GM21381 (cell line): ENCODE data around the gene EXOC6B.

Experiments used
- ATAC-seq: cut with Tn5 transposase; IDR thresholded peaks from one replicate; pipeline ENCODE4 v1.9.1; 2021; ENCODE audit warnings: mild to moderate bottlenecking, moderate library complexity; ENCODE audit not compliant: unreplicated experiment

Gene EXOC6B

DNA sequence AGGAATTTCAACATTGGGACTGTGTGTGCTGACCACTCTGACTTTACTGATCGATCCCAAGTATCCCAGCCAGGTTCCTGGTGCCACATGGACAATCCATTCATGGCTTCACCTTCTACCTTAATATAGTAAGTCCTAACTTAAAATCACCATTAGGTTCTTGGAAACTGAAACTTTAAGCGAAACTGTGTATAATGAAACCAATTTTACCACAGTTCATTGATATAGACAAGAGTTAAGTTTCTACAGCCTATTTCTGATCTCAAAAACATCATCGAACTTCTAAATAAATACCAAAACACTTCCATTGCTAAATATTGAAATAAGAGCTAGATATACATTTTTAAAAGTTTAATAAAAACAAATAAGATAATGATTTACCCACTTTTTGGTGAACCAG, 4.4 kb upstream of the EXOC6B start:
- peak; percentile 35 for ATAC-seq

DNA sequence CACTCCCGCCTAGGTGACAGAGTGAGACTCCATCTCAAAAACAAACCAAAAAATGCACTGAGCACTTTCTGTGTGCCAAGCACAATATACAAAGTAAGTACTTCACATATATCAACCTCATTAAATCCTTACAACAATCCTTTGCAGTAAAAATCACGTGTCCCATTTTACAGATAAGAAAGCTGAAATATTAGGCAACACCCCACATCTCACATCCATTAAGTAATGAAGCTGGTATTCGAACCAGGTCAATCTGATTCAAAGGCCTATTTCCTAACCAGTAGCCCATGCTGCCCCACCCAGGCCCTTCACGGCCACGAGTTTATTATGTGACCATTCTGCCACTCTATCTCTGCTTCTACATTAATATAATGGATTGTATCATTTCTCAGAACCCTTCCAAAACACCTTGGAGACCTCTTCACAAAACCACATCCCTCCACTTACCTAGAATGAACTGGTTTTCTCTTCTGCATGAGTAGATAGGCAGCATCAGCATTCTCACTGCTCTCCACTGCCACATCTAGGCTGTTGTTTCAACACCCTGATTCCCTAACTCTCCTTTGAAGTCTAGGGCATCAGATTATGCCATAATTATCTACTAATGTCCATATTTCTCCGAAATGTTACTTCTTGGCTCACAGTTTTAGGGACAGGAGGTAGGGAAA, 3.1 kb upstream of the EXOC6B start:
- no peak for ATAC-seq

DNA sequence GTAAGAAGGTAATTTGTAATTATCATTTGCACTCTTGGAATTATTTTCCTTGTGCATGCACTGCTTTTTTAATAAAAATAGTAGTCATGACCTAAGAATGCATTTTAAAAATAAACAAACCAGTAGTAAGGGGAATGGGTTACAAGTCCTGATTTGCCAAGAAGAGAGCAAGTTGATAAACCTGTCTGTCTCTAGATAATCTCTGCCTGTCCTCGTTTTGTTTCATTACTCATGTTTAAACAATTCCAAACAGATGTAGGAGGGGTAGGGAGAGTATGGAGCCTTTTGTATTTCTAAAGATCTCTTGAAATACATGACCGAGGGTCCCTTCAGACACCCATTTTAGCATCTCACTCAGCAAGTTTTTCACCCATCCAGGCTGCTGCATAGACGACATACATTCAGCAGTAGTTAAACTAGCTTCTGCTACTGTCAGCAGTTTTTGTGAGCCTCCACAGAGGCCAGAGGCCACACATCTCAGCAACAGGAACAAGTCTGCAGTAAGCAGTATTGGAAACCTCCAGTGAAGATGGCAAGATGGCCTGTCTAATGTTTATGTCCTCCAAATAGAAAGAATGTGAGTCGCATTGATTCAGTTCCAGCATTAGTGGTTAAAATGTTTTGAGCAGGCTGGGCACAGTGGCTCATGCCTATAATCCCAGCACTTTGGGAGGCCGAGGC, 2.3 kb upstream of the EXOC6B start:
- no peak for ATAC-seq

DNA sequence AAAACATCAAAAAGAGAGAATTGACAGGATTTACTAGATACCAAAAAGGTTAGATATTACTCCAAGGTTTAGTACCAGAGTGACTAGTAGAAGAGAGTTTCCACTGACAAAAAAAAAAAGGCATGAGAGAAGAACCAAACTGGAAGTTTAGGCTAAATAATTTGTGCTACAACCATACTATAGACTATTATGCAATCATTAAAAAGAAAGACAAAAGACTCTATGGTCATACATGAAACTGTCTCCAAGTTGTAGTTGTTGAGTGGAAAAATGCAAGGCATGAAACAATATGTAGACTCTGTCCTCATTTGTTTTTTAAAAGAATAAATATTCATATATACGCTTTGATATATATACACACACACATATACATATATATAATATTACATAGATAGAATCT, 1.7 kb upstream of the EXOC6B start:
- no peak for ATAC-seq

DNA sequence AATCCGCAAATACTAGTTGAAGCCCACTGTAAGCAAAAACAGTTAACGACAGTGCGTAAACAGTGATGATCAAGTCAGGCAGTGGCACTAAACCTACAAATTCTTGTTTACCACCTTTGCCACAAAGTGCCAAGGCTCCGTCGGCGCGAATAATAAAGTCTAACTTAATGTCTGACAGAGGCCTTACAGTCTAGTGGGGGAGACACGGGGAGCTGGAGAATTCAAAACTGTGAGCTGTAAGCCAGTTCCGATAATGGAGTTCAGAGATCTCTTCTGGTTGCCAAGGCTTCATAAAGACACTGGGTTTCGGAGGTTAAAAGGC, 284 bp upstream of the EXOC6B start:
- no peak for ATAC-seq

DNA sequence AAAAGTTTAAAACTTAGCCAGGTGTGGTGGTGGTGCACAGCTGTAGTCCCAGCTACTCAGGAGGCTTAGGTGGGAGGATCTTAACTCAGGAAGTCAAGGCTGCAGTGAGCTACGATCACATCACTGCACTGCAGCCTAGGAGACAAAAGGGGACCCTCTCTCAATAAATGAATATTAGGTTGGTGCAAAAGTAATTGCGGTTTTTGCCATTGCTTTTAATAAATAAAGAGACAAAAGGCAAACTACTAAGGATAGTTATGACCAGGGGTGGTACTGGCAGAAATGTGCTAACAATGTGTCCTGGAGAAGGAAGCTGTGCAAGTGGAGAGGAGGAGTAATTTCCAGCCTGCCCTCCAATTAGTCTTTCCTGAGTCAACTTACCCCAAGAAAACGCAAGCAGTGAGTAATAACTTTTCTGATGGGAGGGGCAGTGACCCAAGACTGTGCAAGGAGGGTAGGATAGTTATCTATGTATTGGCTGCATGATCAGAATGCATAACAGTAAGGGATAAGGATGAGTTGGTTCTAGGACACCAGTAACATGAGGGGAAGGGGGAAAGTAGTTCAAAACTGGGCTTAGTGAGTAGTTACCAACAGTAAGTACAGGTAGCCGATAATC, 1.5 kb downstream of the EXOC6B start:
- no peak for ATAC-seq

DNA sequence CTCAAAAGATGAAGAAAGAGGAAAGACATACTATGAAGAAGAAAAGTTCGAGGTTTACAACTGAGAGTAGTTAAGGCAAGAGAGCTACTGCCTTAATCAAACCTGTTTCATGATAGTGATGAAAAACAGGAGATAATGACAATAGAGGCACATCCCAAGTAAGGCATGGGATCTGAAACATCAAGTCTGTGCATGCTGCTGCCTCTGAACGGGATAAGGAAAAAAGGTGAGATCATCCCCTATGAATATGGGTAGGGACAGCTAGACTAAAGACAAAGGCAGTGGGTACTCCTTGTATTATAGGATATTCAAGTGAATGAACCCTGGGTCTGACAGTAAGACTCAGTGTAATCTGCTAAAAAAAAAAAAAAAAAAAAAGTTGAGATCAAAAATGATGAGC, 3.0 kb downstream of the EXOC6B start:
- ATAC-seq: no peak

DNA sequence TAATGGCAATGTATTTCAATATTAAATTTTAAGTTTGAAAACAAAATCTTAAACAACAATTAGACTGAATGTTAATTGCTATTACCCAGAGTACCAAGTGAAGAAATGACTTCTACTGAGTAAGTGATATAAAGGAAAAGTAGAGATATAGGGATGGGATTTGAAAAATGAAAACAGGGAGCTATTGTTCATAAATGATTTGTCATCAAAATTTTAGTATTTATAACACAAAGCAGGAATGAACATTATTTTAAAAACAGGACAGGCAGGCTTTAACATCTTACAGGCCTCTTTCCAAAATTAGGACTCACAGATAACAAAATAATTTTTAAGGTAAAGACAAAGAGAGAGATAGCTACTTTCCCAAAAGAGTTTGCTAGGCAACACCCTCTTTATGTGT, 3.9 kb downstream of the EXOC6B start:
- no peak for ATAC-seq

DNA sequence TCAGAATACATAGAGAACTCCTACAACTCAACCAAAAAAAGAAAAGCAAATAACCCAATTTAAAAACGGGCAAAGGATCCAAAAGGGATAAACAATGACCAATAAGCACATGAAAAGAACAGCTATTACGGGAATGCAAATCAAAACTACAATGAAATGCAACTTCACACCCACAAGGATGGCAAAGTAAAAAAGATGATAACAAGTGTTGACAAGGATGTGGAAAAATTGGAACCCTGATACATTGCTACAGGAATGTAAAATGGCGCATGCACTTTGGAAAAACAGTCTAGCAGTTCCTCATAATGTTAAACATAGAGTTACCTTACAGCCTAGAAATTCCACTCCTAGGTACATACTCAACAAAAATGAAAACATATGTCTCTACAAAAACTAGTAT, 4.7 kb downstream of the EXOC6B start:
- no peak for ATAC-seq

DNA sequence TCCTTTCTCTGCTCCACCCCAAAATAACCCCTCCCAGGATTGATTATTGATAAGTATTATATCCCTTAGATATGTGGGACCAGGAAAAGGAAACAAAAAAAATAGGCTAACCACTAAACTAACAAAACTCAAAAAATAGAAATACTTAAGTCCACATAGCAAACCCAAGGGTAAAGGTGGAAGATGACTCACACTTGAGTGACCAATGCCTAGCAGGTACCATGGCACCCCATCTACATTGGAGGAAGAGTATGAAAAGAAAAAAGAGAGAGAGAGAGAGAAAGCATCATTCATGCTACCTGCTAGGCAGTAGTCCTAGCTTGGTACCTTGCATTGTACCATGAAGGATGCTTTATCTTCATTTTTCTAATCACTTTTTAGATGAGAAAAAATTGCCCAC, 6.3 kb downstream of the EXOC6B start:
- no peak for ATAC-seq

DNA sequence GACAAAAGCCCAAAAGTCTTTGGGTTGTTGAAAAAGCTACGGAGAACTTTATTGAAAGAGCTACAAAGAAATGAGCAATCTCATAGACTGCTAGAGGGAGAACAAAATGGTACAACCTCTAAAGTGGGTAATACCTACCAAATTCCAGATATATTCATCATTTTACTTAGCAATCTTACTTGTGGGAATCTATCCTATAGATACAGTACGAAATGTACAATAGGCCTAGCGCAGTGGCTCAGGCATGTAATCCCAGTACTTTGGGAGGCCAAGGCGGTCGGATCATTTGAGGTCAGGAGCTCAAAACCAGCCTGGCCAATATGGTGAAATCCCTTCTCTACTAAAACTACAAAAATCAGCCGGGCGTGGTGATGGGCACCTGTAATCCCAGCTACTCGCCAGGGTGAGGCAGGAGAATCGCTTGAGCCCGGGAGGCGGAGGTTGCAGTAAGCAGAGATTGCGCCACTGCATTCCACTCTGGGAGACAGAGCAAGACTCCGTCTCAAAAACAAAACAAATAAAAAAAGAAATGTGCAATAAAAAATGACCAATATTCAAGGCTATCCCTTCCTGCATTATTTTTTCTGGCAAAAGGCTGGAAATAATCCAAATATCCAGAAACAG, 10.1 kb downstream of the EXOC6B start:
- ATAC-seq: no peak

DNA sequence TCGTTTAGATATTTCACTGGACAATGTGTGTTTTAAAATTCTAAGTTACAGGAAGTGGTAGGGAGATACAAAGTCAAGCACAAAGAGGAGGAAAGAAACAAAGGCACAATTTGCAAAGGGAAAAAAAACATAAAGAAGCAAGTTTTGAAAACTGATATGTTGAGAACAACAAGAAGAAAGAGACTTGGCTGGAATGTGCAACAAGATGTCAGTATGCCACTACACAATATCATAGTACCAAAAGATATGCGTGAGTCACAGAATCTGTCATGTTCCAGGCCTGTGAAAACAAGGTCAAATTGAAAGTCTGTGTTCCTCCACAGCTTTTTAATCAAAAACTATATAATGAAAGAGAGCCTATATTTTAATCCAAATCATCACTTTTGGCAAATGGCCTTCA, 12.0 kb downstream of the EXOC6B start:
- ATAC-seq: no peak

DNA sequence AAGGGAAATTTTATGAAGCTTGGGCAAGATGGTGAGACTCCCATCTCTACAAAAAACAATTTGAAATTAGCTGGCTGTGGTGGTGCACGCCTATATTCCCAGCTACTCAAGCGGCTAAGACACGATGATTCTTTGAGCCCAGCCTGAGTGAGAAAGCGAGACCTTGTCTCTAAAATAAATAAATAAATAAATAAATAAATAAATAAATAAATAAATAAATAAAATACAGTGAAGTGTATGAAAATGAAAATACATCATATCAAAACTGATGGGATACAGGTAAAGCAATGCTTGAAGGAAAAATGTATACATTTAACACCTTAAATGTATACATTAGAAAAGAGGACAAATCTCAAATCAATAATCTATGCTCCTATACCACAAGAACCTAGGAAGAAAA, 15.7 kb downstream of the EXOC6B start:
- ATAC-seq: no peak

DNA sequence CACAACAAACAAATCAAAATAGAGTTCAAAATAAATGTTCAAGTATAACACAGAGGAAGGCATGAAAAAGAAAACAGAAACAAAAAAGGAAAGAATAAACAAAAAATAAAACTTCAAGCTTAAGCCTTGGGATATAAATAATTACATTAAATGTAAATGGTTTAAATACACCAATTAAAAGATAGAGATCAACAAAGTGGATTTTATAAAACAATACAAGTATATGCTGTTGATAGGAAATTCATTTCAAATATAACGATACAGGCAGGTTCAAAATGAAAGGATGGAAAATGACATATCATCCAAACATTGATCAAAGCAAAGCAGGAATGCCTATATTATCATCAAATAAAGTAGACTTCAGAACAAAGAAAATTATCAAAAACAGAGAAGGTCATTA, 16.7 kb downstream of the EXOC6B start:
- no peak for ATAC-seq

DNA sequence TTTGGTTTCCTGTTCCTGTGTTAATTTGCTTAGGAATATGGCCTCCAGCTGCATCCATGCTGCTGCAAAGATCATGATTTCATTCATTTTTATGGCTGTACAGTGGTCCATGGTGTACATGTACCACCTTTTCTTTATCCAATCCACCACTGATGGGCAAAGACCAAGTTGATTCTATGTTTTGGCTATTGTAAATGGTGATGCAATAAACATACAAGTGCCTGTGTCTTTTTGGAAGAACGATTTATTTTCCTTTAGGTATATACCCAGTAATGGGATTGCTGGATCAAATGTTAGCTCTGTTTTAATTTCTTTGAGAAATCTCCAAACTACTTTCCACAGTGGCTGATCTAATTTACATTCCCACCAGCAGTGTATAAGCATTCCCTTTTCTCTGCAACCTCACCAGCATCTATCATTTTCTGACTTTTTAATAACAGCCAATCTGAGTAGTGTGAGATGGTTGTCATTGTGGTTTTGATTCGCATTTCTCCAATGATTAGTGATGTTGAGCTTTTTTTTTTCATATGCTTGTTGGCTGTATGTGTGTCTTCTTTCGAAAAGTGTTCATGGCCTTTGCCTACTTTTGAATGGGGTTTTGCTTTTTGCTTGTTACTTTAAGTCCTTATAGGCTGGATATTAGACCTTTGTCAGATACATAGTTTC, 19.4 kb downstream of the EXOC6B start:
- no peak for ATAC-seq

DNA sequence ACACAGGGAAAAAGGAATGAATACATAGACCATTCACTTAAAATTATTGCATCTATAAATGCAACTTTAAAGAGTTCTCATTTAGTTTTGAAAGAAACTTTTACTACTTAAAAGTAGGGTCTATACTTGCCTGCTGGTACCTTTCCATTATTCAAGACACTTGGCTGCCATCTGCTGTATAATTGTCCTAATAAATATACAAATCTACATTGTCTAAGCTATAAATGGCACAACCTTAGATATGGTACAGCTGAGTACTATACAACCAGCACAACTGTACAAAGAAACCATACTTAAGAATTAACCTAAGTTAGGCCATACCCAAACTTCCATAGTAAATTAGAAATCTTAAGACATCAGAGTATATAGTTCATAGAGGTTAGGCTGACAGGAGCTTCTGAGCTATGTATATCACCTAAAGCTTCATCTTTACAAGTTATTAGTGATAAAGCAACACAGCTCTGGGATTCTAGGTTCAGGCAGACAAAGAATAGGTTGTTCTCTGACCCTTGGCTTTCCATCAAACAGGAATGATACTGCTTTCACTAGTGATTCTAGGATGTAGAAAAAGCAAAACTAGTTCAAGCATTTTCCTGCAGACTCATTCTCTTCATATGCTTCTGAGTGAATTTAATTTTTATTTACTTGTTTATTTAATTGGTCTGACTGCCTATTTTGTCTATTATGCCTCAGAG, 22.1 kb downstream of the EXOC6B start:
- no peak for ATAC-seq

DNA sequence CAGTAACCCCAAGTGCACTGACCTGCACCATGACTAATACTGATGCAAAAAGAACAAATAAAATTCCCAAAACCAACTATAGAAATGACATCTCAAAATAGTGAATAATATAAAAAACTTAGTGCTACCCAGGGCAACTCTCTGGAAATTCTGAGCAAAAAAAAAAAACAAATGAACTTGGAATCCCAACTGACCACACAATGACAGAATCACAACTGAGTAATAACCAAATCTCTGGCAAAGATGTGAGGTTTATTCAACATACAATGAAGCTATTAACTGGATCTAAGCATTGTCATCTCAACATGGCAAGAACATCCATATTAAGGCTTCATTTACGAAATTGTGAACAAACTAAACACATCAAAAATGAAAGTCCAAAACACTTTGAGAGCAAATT, 22.7 kb downstream of the EXOC6B start:
- no peak for ATAC-seq

DNA sequence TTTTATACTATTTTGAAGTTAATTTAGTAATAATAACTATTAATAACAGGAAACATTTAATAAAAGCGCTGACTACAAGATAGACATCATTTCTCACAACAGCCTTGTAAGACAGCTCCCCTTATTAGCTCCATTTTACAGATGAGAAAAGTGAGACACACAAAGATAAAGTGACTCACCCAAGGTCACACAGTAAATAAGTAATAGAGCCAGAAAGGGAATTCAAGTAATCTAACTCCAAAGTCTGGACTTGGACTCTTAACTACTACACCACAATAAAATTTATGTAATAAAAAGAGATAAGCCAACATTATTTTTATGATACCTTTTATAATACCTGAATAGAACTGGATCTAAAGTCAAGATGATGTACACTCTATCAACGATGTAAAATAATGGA, 25.3 kb downstream of the EXOC6B start:
- ATAC-seq: no peak

DNA sequence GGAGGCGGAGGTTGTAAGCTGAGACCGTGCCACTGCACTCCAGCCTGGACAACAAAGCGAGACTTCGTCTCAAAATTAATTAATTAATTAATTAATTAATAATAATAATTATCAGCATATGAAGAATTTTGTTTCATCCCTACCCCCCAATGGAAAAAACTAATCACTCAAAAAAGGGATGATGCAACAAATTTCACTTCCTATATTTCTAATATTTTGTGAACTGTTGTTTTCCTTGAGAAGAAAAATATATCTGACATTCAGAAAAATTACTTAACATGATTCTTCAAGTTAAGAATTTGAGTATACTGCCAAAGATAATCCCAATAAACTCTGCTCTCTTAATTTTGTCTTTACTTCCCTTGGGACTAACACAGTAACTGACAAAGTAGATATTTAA, 28.1 kb downstream of the EXOC6B start:
- no peak for ATAC-seq

DNA sequence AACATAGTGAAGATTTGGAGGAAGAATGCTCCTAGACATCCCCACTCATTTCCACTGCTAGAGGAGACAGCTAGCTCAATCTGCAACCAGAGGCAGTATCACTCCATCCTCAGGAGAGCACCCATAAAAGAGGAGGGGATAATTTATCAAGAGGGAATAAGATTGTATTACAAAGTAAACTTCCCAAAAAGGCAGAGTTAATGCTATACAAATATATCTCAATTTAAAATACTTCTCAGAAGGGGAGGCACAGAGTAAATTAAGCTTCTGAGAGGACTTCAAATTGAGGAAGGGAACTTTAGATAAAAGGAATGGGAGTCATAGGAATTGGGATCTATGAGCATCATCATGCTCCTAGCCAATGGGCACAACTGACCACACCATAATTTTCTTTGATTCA, 29.1 kb downstream of the EXOC6B start:
- ATAC-seq: no peak

DNA sequence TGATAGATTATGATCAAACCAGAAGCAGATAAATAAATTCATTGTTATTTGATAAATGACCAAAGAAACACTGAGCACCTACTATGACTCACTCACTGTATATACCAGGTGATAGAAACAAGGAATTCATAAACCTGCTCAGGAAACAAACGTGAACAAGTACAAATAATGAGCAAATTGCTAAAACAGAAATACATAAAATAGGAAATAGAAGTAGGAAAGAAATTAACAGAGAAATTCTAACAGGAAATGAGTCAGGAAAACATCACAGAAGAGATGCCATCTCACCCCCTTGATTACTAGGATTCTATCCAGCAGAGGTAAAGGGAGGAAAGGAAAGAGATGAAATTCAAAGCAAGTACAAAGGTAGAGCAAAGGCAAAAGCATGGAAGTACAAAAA, 31.3 kb downstream of the EXOC6B start:
- no peak for ATAC-seq
